GM19395 (cell line): ENCODE measurements around the gene ERCC6.
A peak's percentile ranks its signal among the peaks of the same experiment; 100 is the strongest.

Experiments
- ATAC-seq: cut with Tn5 transposase; IDR thresholded peaks from one replicate; pipeline ENCODE4 v1.9.1; 2021; ENCODE audit warnings: mild to moderate bottlenecking, moderate library complexity; ENCODE audit not compliant: unreplicated experiment

The ERCC6 gene

GRCh38 chr10:49538381-49539319, at the start of gene ERCC6:
Gene ERCC6 (minus strand): TSS chr10:49539121.
- ATAC-seq: peak; percentile 82

GRCh38 chr10:49587981-49588380, 49.1 kb upstream of the ERCC6 start:
- no peak for ATAC-seq

DNA sequence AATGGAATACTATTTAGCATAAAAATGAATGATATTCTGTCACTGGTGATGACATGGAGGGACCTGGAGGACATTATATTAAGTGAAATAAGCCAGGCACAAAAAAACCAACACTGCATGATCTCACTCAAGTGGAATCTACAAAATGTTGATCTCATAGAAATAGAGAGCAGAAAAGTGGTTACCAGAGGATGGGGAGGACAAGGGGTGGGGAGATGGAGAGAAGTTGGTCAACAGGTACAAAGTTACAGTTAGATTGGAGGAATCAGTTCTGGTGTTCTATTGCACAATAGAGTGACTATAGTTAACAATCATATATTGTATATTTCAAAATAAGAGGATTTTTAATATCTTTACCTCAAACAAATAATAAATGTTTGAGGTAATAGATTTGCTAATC, 46.5 kb upstream of the ERCC6 start:
- ATAC-seq: no peak

GRCh38 chr10:49579621-49580020, 40.7 kb upstream of the ERCC6 start:
- ATAC-seq: no peak

GRCh38 chr10:49578392-49578791, 39.5 kb upstream of the ERCC6 start:
- no peak for ATAC-seq

- no peak for ATAC-seq
Measured at GRCh38 chr10:49577182-49577925, 38.4 kb upstream of the ERCC6 start.

- ATAC-seq: no peak
Measured at GRCh38 chr10:49575489-49576072, 36.7 kb upstream of the ERCC6 start.

- no peak for ATAC-seq
Measured at GRCh38 chr10:49572594-49573114, 33.7 kb upstream of the ERCC6 start.

- no peak for ATAC-seq
Measured at GRCh38 chr10:49571388-49571787, 32.5 kb upstream of the ERCC6 start.

- ATAC-seq: no peak
Measured at GRCh38 chr10:49569031-49569631, 30.2 kb upstream of the ERCC6 start.

DNA sequence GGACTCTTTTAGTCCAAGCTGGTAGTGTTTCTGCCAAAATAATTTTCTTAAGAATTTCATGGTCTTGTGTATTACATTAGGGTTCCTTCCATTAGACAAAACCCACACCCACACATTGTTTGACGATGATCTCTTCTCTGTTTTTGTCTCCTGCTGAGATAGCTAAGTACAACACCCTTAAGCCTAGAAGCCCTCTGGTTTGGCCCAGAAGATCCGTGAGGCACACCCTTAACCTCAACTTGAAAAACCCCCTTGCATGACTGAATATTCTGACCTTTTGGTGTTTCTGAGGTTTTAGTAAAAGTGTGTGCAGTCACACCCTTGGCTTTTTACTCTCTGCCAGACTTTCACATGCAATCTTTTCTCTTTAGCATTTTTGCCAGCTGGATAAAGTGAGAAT, 29.3 kb upstream of the ERCC6 start:
- peak; percentile 62 for ATAC-seq

GRCh38 chr10:49567810-49568209, 28.9 kb upstream of the ERCC6 start:
- ATAC-seq: no peak

DNA sequence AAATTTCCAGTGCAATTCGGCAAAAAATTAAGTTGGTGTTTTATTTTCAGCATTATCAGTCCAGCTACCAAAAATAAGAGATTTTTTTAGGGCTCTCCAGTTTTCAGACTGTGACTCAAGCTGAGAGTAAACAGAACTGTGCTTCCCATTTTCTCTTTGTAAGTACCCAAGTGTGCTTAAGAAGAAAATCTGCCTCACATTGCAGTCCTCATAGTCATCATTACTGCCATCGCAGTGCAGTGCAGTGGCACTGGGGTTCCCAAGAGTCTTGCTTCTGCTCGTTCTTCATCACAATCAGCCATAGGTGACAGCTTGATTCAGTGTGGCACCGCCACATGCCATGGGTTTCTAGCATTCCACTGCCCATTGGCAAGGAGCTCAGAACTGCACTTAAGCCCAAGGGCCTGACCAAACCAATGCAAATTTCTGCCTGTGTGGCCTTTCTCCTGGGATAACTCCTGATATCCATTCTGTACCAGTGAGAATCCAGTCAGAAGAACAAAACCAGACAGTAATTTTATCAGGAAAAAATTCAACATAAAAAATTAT, 25.6 kb upstream of the ERCC6 start:
- ATAC-seq: no peak

- no peak for ATAC-seq
Measured at GRCh38 chr10:49562893-49563292, 24.0 kb upstream of the ERCC6 start.

DNA sequence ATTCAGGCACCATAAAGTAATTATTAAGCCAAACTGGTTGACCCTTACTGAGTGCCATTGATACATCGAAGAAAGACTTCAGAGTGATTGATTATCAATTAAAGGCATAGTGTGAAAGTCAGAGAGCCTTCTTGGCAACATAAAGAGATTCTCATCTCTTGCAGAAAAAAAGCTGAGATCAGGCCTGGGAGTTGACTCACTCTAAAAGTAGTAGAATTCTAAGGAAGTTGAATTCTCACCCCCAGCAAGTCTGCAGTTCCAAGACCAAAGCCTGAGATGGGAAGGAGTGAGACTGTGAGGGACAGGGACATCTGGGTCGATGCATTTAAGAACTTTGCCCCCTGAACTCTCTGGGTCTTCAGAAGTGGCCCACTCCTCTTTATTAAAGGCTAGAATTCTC, 21.6 kb upstream of the ERCC6 start:
- ATAC-seq: no peak

DNA sequence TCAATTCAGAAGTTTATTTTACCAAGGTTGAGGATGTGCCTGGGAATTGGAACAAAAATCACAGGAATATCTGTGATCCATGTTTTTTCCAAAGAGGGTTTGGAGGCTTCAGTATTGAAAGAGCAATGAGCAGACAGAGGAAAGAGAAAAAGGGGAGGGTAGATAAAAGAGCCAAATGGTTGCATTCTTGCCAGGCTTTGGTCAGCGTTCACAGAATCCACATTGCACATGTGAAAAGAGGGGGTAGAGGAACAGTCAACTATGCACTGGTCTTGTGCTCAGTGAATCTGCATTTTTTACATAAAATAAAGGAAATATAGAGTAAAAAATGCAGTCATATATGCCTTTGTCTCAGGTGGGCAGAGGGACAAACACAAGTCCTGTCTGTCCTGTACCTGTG, 20.6 kb upstream of the ERCC6 start:
- ATAC-seq: no peak

DNA sequence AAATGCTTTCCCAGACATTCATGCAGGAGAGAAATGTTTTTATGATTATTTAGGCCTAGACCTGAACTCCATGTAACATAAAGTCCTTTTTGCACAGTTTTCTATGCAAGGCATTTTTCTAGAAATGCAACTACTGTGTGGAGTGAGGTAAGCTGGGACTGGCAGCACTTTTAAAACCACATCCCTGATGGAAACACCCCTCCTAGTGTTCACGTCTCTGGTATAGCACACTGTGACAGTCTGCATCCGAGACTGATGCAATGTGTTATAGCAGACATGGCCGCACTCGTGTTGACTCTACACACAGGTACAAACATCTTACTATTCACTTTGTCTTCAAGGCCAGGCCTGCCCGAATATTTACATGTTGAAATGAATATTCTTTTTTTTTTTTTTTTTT, 19.3 kb upstream of the ERCC6 start:
- no peak for ATAC-seq

- no peak for ATAC-seq
Measured at GRCh38 chr10:49557681-49558080, 18.8 kb upstream of the ERCC6 start.

DNA sequence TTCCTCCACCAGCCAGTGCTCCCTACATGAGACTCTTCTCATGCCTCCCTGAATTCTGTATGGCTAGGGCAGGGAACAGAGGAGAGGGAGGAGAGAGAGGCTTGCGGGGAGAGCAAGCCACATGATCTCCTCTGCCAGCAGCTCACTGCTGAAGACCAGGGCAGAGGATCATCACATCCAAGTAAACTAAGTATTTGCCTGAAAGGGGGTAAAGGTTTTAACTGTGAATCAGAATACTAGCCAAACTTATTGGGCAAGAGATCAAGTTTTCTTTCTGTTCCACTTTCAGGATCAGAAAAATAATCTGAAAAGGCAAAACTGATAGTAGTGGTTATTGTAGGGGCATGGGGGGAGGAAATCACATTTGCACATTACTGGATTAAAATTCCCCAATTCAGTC, 17.8 kb upstream of the ERCC6 start:
- no peak for ATAC-seq

- ATAC-seq: no peak
Measured at GRCh38 chr10:49552277-49552676, 13.4 kb upstream of the ERCC6 start.

DNA sequence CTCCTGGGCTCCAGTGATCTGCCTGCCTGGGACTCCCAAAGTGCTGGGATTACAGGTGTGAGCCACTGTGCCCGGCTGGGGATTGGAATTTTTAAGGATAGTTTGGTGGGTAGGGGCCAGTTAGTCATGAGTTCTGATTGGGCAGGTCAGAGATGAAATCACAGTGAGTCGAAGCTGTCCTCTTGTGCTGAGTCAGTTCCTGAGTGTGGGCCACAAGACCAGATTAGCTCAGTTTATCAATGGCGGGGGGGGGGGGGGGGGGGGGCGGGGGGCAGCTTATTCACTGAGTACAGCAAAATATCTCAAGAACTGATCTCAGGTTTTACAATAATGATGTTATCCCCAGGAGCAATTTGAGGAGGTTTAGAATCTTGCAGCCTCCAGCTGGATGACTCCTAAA, 11.6 kb upstream of the ERCC6 start:
- no peak for ATAC-seq
